GM18511 (cell line): ENCODE measurements around the gene WRAP73.

Source experiments
- ATAC-seq: cut with Tn5 transposase; IDR thresholded peaks from one replicate; pipeline ENCODE4 v1.9.1; 2021; ENCODE audit warnings: mild to moderate bottlenecking, moderate library complexity; ENCODE audit not compliant: unreplicated experiment

The WRAP73 gene

GRCh38 chr1:3614755-3615742, 34.9 kb downstream of the WRAP73 start:
- no peak for ATAC-seq

- no peak for ATAC-seq
Measured at GRCh38 chr1:3612123-3612522, 37.8 kb downstream of the WRAP73 start.

GRCh38 chr1:3611170-3612019, 38.5 kb downstream of the WRAP73 start, which contains the start of gene MEGF6:
Gene MEGF6, minus strand, starts transcription at chr1:3611508. Its CDS starts 240 bp downstream, at chr1:3611268.
- no peak for ATAC-seq

- ATAC-seq, result no peak
Measured at GRCh38 chr1:3610527-3611169, 39.3 kb downstream of the WRAP73 start.

- ATAC-seq, result no peak
Measured at GRCh38 chr1:3609769-3610526, 40.0 kb downstream of the WRAP73 start.

- ATAC-seq, result no peak
Measured at GRCh38 chr1:3609016-3609768, 40.7 kb downstream of the WRAP73 start.

GRCh38 chr1:3608154-3608553, 41.7 kb downstream of the WRAP73 start:
- ATAC-seq, result no peak

- no peak for ATAC-seq
Measured at GRCh38 chr1:3607703-3608065, 42.2 kb downstream of the WRAP73 start.

GRCh38 chr1:3606779-3607702, 42.9 kb downstream of the WRAP73 start:
- no peak for ATAC-seq

GRCh38 chr1:3604997-3605823, 44.7 kb downstream of the WRAP73 start:
- ATAC-seq, result no peak

- ATAC-seq, result no peak
Measured at GRCh38 chr1:3604468-3604974, 45.4 kb downstream of the WRAP73 start.

GRCh38 chr1:3603571-3604467, 46.1 kb downstream of the WRAP73 start:
- ATAC-seq, result no peak

- no peak for ATAC-seq
Measured at GRCh38 chr1:3603156-3603555, 46.7 kb downstream of the WRAP73 start.

GRCh38 chr1:3602375-3602774, 47.5 kb downstream of the WRAP73 start:
- no peak for ATAC-seq

- no peak for ATAC-seq
Measured at GRCh38 chr1:3601743-3602142, 48.2 kb downstream of the WRAP73 start.

GRCh38 chr1:3600354-3600753, 49.5 kb downstream of the WRAP73 start:
- ATAC-seq, result no peak

- ATAC-seq, result no peak
Measured at GRCh38 chr1:3599816-3600215, 50.1 kb downstream of the WRAP73 start.
